Measurements from ENCODE around the gene BCAP31.

DNA sequence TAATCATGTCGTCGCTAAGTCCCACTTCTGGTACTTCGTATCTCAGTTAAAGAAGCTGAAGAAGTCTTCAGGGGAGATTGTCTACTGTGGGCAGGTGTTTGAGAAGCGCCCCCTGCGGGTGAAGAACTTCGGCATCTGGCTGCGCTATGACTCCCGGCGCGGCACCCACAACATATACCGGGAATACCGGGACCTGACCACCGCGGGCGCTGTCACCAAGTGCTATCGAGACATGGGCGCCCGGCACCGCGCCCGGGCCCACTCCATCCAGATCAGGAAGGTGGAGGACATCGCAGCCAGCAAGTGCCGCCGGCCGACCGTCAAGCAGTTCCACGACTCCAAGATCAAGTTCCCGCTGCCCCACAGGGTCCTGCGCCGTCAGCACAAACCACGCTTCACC lies 61.9 kb downstream of the BCAP31 start:
- no peak for TF ChIP-seq ZNF274 (IDR thresholded peaks at IDR 0.05; ENCODE audit: low read depth, low read length)
- no peak for TF ChIP-seq YY1 (IDR thresholded peaks at IDR 0.05; ENCODE audit: insufficient read depth, insufficient read length)
- TF ChIP-seq SUZ12 (IDR thresholded peaks at IDR 0.05; ENCODE audit: extremely low read depth, insufficient read depth, insufficient read length), result no peak
